AG04450 (cell line): Measurements from ENCODE around the gene TCEA2. TPM values are rescaled to one million over a fixed set of nuclear protein-coding genes. Genes with fewer than 3 reads are reported as not detected.
A peak's percentile ranks its signal among the peaks of the same experiment; 100 is the strongest.

Experiments
- CTCF ChIA-PET: fragments of 300-600, 350-600 bp; formaldehyde crosslinking; extraction: SDS; loops from one replicate; lab custom pipeline; 2022; ENCODE audit warnings: antibody characterized with exemption, inconsistent platforms; lab: Charles Lee
- POLR2A ChIA-PET: fragments of 350-600 bp; formaldehyde crosslinking; extraction: SDS; loops from one replicate; lab custom pipeline; 2021; ENCODE audit warnings: antibody characterized with exemption, inconsistent platforms; lab: Yijun Ruan, JAX
- DNase-seq: peaks from one replicate; pipeline ENCODE4 v3.0.0-alpha.2; 2011; ENCODE audit warnings: low read depth, low spot score
- H3K27ac ChIP-seq: one replicate; pipeline ENCODE4 v1.5.1; 2012; ENCODE audit warnings: low read depth, low read length, control low read depth
- H3K27me3 ChIP-seq: one replicate; pipeline ENCODE4 v1.6.0; 2012; ENCODE audit warnings: low read length; ENCODE audit not compliant: control insufficient read depth, insufficient read depth
- H3K4me3 ChIP-seq: 2 replicates; pipeline ENCODE4 v1.5.1; 2011; ENCODE audit warnings: mild to moderate bottlenecking, low read depth, low read length, control low read depth
- H3K9me3 ChIP-seq: 2 replicates; pipeline ENCODE4 v1.5.1; 2012; ENCODE audit warnings: low read length; ENCODE audit not compliant: control insufficient read depth, insufficient read depth
- polyA plus RNA-seq: library from polyadenylated mRNA; depleted of rRNA; stranded (reverse); fragments of >200 nt; gene quantifications from 2 replicates; pipeline ENCODE4 v1.2.3, GENCODE V29; 2011
- TF ChIP-seq, protein P1 (sequence below): IDR thresholded peaks from 2 replicates; pipeline ENCODE4 v1.5.1; 2011; ENCODE audit warnings: low read depth, low read length, control low read depth, inconsistent platforms

Gene TCEA2
- polyA plus RNA-seq, 1 experiment = 12.8 TPM

DNA sequence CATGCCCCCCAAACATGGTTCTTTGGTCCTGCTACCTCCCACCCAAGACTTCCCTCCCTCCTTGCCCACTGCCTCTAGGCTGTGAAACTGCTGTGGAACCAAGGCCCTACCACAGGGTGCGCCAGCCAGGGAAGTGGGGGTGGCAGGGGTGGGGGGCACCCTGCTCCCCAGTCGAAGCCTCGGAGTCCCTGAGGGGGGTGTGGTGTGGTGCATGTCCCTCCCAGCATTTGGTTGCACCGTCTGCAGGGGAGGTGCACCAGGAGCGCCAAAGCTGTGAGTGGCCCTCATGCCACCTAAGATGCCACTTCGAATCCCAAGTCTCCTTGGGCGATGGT is 14.5 kb downstream of the TCEA2 start:
- no peak overlapping the region for H3K4me3 ChIP-seq
- POLR2A ChIA-PET = no interaction called here
- CTCF ChIA-PET = no interaction called here
- TF ChIP-seq, protein P1, sequence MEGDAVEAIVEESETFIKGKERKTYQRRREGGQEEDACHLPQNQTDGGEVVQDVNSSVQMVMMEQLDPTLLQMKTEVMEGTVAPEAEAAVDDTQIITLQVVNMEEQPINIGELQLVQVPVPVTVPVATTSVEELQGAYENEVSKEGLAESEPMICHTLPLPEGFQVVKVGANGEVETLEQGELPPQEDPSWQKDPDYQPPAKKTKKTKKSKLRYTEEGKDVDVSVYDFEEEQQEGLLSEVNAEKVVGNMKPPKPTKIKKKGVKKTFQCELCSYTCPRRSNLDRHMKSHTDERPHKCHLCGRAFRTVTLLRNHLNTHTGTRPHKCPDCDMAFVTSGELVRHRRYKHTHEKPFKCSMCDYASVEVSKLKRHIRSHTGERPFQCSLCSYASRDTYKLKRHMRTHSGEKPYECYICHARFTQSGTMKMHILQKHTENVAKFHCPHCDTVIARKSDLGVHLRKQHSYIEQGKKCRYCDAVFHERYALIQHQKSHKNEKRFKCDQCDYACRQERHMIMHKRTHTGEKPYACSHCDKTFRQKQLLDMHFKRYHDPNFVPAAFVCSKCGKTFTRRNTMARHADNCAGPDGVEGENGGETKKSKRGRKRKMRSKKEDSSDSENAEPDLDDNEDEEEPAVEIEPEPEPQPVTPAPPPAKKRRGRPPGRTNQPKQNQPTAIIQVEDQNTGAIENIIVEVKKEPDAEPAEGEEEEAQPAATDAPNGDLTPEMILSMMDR = no peak
- peaks cover 4% of the 10 kb centered on the region for H3K27me3 ChIP-seq
- DNase-seq = no peak
- H3K9me3 ChIP-seq = no peaks in the 10 kb centered on the region; the same call in 1 of the 2 replicates
- H3K27ac ChIP-seq = no peak overlapping the region

DNA sequence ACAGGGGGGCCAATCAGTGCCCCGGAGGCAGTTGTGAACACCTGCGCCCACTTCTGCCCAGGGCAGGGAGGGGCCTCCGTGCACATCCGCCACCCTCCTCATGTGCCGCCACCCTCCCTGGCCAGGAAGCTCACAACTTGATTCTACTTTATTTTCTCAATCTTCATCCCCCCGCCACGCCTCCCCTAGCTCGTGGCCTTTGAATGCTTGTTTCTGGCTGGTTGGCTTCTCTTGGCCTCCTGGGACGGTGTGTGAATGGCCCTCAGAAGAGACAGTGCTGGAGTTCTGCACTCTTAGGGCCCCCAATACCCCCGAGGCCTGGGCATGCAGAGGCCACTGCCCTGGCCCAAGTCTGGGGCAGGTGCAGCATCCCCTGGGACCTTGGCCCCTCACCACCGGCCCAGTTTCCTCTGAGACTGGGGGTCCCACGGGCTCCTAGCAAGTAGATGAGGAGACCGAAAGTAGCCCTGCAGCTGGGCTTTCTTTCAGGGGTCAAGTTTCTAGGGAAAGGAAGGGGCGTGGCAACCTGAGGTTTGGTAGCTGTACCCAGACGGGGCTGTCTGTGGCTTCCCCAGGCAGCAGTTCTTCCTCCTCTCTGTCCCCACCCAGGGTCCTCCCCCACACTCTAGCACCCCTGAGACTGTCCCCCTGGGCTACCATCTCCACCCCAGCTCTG is 15.0 kb downstream of the TCEA2 start:
- no peak for DNase-seq
- Histone ChIP-seq H3K27me3 (peaks cover 4% of the 10 kb centered on the region), H3K9me3 (no peaks in the 10 kb centered on the region; the same call in 1 of the 2 replicates), H3K27ac (no peak overlapping the region), H3K4me3 (peak overlapping the region; percentile 68; the same call in 1 of the 2 replicates)
- TF ChIP-seq, protein P1 = no peak
- ChIA-PET POLR2A (no interaction called here), CTCF (no interaction called here)

DNA sequence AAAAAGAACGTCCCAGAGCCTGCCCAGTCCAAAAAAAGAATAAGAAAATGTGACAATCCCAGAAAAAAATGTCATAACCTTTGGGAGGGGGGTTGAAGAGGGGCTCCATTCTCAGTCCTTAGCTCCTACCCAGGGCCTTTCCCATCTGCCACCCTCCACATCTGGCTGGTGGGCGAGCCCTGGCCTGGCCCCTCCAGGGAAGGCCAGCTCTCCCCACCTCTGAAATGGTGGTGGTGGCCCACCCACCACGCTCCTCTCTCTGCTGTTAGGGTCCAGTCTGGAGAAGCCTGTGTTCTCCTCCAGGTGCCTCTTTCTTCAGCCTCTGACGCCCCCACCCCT is 15.9 kb downstream of the TCEA2 start:
- peaks cover 4% of the 10 kb centered on the region for H3K27me3 ChIP-seq
- ChIA-PET POLR2A (no interaction called here), CTCF (interaction anchor here (0.8 to 1.8 kb wide), 3 partner anchors 9 to 41 kb away, joined by 3 to 5 read pairs (median 4); no protein-coding TSS in a partner anchor)
- H3K4me3 ChIP-seq = peak overlapping the region; percentile 68
- TF ChIP-seq, protein P1 = no peak
- no peak for DNase-seq
- H3K27ac ChIP-seq = no peak overlapping the region
- H3K9me3 ChIP-seq = no peaks in the 10 kb centered on the region; the same call in 1 of the 2 replicates

DNA sequence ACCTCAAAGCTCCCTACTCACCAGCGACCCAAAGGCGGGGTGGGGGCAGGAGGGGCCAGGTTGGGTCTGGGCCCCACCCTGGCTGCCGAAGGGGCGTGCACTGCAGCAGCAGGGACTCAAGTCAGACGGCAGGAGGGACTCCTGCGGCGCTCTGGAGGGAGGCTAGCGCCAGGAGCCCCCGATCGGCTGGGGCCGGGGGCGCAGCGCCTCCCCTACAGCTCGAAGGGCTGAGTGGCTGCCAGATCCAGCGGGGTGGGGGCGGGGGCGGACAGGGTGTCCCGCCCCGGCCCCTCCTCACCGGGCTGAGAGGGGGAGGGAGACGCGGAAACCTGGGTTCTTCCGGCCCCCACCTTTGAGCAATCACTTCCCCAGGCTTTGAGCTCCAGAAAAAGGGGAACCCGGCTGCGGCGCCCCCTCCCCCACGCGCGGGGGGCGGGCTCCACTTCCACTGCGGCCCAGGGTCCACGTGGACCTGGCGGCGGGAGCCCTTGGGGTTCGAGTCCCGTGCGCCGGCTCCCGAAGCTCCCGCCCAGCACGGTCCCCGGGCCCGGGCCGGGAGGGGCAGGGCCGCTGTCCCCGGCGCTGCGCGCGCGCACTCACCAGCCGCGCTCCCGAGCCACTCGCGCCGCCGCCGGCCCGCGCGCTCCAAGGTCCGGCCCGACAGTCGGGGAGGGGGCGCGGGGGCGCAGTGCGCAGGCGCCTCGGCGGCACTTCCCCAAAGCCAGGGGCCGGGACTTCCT is 16.4 kb downstream of the TCEA2 start, which contains the start of gene RGS19:
Gene RGS19, minus strand, starts transcription at position 246 of the 740 bp plus-strand sequence. CDS start 2,632 bp downstream, outside the sequence.
- TF ChIP-seq, protein P1 = no peak
- POLR2A ChIA-PET = no interaction called here
- Histone ChIP-seq H3K4me3 (peak within 1 kb of the TSS; percentile 68), H3K9me3 (no peaks in the 10 kb centered on the region; the same call in 1 of the 2 replicates), H3K27me3 (peaks cover 8% of the 10 kb centered on the region), H3K27ac (no peak within 1 kb of the TSS)
- DNase-seq = no peak
- CTCF ChIA-PET = interaction anchor here (0.8 to 1.8 kb wide), 3 partner anchors 9 to 41 kb away, joined by 3 to 5 read pairs (median 4); no protein-coding TSS in a partner anchor
